ENCODE measurements around the gene TMEM135. TPM values are rescaled to one million over a fixed set of nuclear protein-coding genes. Genes with fewer than 3 reads are reported as not detected.
A peak's percentile ranks its signal among the peaks of the same experiment; 100 is the strongest.
"Not testable (repeated sequence)": the region's sequence is repeated elsewhere in the genome, so short reads cannot be mapped to it uniquely, and the experiment has no call there.

Gene TMEM135
- total RNA-seq, 1 experiment from 2014 or later: 95.2 TPM

DNA sequence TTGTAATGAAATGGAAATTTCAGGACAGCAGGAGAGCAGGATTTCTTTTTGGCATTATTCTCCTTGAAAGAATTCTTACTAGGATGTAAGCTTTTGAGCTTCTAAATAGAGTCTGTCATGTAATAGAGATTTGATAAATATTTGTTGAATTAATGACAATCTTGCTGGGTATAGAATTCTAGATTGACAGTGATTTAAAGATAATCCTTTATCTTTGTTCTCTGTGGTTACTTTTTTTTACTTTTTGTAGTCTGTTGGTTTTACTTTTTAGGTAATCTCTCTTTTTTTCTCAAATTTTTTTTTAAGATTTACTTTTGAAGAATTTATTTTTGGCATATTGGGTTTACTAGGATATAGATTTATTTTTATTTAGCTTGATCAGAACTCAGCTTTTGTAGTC is 54.8 kb downstream of the TMEM135 start:
- peaks cover 35% of the 10 kb centered on the region for H3K36me3 Mint-ChIP-seq (ENCODE audit: insufficient read depth, unreplicated experiment)
- ChIA-PET POLR2A (no interaction called here), CTCF (no interaction called here)
- peaks cover 23% of the 10 kb centered on the region for H3K9me3 Mint-ChIP-seq (ENCODE audit: unreplicated experiment)
- no peak overlapping the region for H3K27ac Mint-ChIP-seq (ENCODE audit: unreplicated experiment)
- no peaks in the 10 kb centered on the region for H3K27me3 ChIP-seq (replicated peaks; ENCODE audit: control insufficient read depth, insufficient read depth, low read length)
- H3K36me3 ChIP-seq (ENCODE audit: control insufficient read depth, insufficient read depth, low read length): no peaks in the 10 kb centered on the region
- peaks cover 5% of the 10 kb centered on the region for H3K4me1 ChIP-seq
- no peak for DNase-seq
- peaks cover 4% of the 10 kb centered on the region for H3K4me1 Mint-ChIP-seq (ENCODE audit: low read depth, unreplicated experiment)
- TF ChIP-seq, protein P1, sequence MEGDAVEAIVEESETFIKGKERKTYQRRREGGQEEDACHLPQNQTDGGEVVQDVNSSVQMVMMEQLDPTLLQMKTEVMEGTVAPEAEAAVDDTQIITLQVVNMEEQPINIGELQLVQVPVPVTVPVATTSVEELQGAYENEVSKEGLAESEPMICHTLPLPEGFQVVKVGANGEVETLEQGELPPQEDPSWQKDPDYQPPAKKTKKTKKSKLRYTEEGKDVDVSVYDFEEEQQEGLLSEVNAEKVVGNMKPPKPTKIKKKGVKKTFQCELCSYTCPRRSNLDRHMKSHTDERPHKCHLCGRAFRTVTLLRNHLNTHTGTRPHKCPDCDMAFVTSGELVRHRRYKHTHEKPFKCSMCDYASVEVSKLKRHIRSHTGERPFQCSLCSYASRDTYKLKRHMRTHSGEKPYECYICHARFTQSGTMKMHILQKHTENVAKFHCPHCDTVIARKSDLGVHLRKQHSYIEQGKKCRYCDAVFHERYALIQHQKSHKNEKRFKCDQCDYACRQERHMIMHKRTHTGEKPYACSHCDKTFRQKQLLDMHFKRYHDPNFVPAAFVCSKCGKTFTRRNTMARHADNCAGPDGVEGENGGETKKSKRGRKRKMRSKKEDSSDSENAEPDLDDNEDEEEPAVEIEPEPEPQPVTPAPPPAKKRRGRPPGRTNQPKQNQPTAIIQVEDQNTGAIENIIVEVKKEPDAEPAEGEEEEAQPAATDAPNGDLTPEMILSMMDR (IDR thresholded peaks at IDR 0.05; ENCODE audit: insufficient read depth in 1 of 2, low read depth in 1 of 2, low read length in 1 of 2, severe bottlenecking in 1 of 2, unreplicated experiment in 1 of 2): no peak
- H3K27me3 Mint-ChIP-seq (ENCODE audit: insufficient read depth, unreplicated experiment): no peaks in the 10 kb centered on the region
- H3K9me3 ChIP-seq: peaks cover 6% of the 10 kb centered on the region; the same call in 1 of the 2 replicates
- intact Hi-C loops (cut with micrococcal nuclease; ENCODE audit: unreplicated experiment): no loop called here
- no peak overlapping the region for H3K4me3 Mint-ChIP-seq (ENCODE audit: unreplicated experiment)
- H3K4me3 ChIP-seq (ENCODE audit: low read depth, low read length): no peak overlapping the region
- no TSS peak for BruUV-seq (replicated peaks)

DNA sequence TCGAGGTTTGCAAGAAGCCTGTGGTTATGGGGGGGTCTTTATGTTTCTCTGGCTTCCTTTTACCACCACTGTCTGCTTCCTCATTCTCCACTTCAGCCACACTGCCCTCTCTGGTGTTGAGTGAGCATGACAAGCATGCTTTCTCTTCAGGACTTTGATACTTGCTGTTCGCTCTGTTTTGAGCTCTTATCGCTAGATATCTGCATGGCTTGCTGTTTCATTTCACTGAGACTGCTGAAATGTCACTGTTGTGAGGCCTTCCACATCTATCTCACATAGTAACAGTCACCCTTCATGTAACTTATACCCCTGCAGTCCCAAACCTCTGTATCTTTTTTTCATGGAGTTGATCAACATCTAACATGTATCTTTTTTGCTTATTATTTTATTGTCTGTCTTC is 59.8 kb downstream of the TMEM135 start:
- no TSS peak for BruUV-seq (replicated peaks)
- ChIA-PET POLR2A (interaction anchor here (1.2 kb wide), 1 partner anchor 60 kb away, joined by 9 read pairs; the partner anchor contains the start of gene TMEM135), CTCF (interaction anchor here (0.5 to 1.8 kb wide), 35 partner anchors 9 to 802 kb away, joined by 3 to 33 read pairs (median 5); partner anchors contain the start of genes FZD4 and TMEM135)
- Mint-ChIP-seq H3K4me3 (ENCODE audit: unreplicated experiment) (no peak overlapping the region), H3K9me3 (ENCODE audit: unreplicated experiment) (peaks cover 8% of the 10 kb centered on the region), H3K36me3 (ENCODE audit: insufficient read depth, unreplicated experiment) (peaks cover 41% of the 10 kb centered on the region), H3K27me3 (ENCODE audit: insufficient read depth, unreplicated experiment) (no peaks in the 10 kb centered on the region), H3K4me1 (ENCODE audit: low read depth, unreplicated experiment) (peaks cover 10% of the 10 kb centered on the region), H3K27ac (ENCODE audit: unreplicated experiment) (peak overlapping the region; percentile 26)
- intact Hi-C loops (cut with micrococcal nuclease; ENCODE audit: unreplicated experiment): loop anchor here (1.0 to 5.0 kb wide), 9 partner anchors 53 to 193 kb away; partner anchors contain the start of genes FZD4 and TMEM135
- H3K27me3 ChIP-seq (replicated peaks; ENCODE audit: control insufficient read depth, insufficient read depth, low read length): no peaks in the 10 kb centered on the region
- peaks cover 3% of the 10 kb centered on the region; the same call in 1 of the 2 replicates for H3K9me3 ChIP-seq
- H3K4me1 ChIP-seq: peaks cover 12% of the 10 kb centered on the region
- no peaks in the 10 kb centered on the region for H3K36me3 ChIP-seq (ENCODE audit: control insufficient read depth, insufficient read depth, low read length)
- TF ChIP-seq, protein P1 (IDR thresholded peaks at IDR 0.05; ENCODE audit: insufficient read depth in 1 of 2, low read depth in 1 of 2, low read length in 1 of 2, severe bottlenecking in 1 of 2, unreplicated experiment in 1 of 2): peak; percentile 96 to 98
- DNase-seq: peak; percentile 87
- no peak overlapping the region for H3K4me3 ChIP-seq (ENCODE audit: low read depth, low read length)

DNA sequence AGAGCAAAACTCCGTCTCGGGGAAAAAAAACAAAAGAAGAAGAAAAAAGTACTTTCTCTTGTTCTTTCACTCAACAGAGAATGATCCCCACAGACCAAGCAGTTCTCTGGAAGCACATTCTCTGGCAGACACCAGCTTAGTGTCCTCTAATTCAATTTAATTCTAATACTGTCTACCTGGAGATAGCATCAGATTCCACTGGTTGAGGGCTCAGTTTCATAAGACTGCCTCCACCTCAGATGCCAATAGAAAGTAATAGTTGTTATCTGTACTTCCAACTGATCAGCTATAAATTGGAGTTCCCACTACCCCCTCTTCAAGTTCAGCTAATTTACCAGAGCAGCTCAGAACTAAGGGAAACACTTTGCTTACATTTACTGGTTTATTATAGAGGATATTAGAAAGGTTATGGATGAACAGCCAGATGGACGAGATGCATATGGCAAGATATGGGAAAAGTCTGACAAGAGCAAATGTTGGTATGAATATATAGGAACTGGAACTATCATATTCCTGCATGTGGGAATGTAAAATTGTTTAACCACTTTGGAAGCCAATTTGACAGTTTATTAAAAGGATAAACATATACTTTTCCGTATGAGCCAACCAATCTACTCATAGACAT is 64.3 kb downstream of the TMEM135 start:
- Histone ChIP-seq H3K9me3 (no peaks in the 10 kb centered on the region), H3K27me3 (replicated peaks; ENCODE audit: control insufficient read depth, insufficient read depth, low read length) (no peaks in the 10 kb centered on the region), H3K36me3 (ENCODE audit: control insufficient read depth, insufficient read depth, low read length) (0 out of 2 replicates have a peak, but pooled peaks cover 2% of the 10 kb centered on the region), H3K4me1 (peaks cover 12% of the 10 kb centered on the region), H3K4me3 (ENCODE audit: low read depth, low read length) (no peak overlapping the region)
- DNase-seq: no peak
- CTCF ChIA-PET: interaction anchor here (1.1 kb wide), 1 partner anchor 64 kb away, joined by 7 read pairs; the partner anchor contains the start of gene TMEM135
- Mint-ChIP-seq H3K27me3 (ENCODE audit: insufficient read depth, unreplicated experiment) (no peaks in the 10 kb centered on the region), H3K4me3 (ENCODE audit: unreplicated experiment) (no peak overlapping the region), H3K36me3 (ENCODE audit: insufficient read depth, unreplicated experiment) (peaks cover 11% of the 10 kb centered on the region), H3K4me1 (ENCODE audit: low read depth, unreplicated experiment) (peaks cover 17% of the 10 kb centered on the region), H3K27ac (ENCODE audit: unreplicated experiment) (no peak overlapping the region), H3K9me3 (ENCODE audit: unreplicated experiment) (no peaks in the 10 kb centered on the region)
- intact Hi-C loops (cut with micrococcal nuclease; ENCODE audit: unreplicated experiment): no loop called here
- POLR2A ChIA-PET: no interaction called here
- no TSS peak for BruUV-seq (replicated peaks)
- TF ChIP-seq, protein P1 (IDR thresholded peaks at IDR 0.05; ENCODE audit: insufficient read depth in 1 of 2, low read depth in 1 of 2, low read length in 1 of 2, severe bottlenecking in 1 of 2, unreplicated experiment in 1 of 2): no peak

DNA sequence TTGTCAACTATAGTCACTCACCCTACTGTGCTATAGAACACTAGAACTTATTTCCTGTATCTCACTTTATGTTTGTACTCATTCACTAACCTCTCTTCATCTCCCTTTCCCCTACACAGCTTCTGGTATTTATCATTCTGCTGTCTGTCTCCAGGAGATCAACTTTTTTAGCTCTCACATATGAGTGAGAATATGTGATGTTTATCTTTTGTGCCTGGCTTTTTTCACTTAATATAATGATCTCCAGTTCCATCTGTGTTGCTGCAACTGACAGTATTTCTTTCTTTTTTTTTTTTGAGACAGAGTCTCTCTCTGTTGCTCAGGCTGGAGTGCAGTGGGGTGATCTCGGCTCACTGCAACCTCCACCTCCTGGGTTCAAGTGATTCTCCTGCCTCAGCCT is 68.1 kb downstream of the TMEM135 start:
- H3K36me3 Mint-ChIP-seq (ENCODE audit: insufficient read depth, unreplicated experiment); intact Hi-C loops (cut with micrococcal nuclease; ENCODE audit: unreplicated experiment); H3K9me3 Mint-ChIP-seq (ENCODE audit: unreplicated experiment); H3K27me3 Mint-ChIP-seq (ENCODE audit: insufficient read depth, unreplicated experiment); H3K4me3 ChIP-seq (ENCODE audit: low read depth, low read length); H3K27ac Mint-ChIP-seq (ENCODE audit: unreplicated experiment); CTCF ChIA-PET; H3K4me3 Mint-ChIP-seq (ENCODE audit: unreplicated experiment); POLR2A ChIA-PET; DNase-seq; H3K36me3 ChIP-seq (ENCODE audit: control insufficient read depth, insufficient read depth, low read length); H3K27me3 ChIP-seq (replicated peaks; ENCODE audit: control insufficient read depth, insufficient read depth, low read length); H3K9me3 ChIP-seq; BruUV-seq (replicated peaks): not testable (repeated sequence)
- peaks cover 18% of the 10 kb centered on the region for H3K4me1 Mint-ChIP-seq (ENCODE audit: low read depth, unreplicated experiment)
- H3K4me1 ChIP-seq: peaks cover 14% of the 10 kb centered on the region

GRCh38 chr11:87107379-87107778 is 69.6 kb downstream of the TMEM135 start:
- POLR2A ChIA-PET; H3K4me3 ChIP-seq (ENCODE audit: low read depth, low read length); H3K27me3 Mint-ChIP-seq (ENCODE audit: insufficient read depth, unreplicated experiment); H3K36me3 ChIP-seq (ENCODE audit: control insufficient read depth, insufficient read depth, low read length); H3K9me3 Mint-ChIP-seq (ENCODE audit: unreplicated experiment); H3K9me3 ChIP-seq; BruUV-seq (replicated peaks); H3K27ac Mint-ChIP-seq (ENCODE audit: unreplicated experiment); H3K36me3 Mint-ChIP-seq (ENCODE audit: insufficient read depth, unreplicated experiment); H3K27me3 ChIP-seq (replicated peaks; ENCODE audit: control insufficient read depth, insufficient read depth, low read length); intact Hi-C loops (cut with micrococcal nuclease; ENCODE audit: unreplicated experiment); CTCF ChIA-PET; H3K4me3 Mint-ChIP-seq (ENCODE audit: unreplicated experiment); DNase-seq: not testable (repeated sequence)
- peaks cover 18% of the 10 kb centered on the region for H3K4me1 Mint-ChIP-seq (ENCODE audit: low read depth, unreplicated experiment)
- peaks cover 14% of the 10 kb centered on the region for H3K4me1 ChIP-seq
